Measurements from ENCODE around the gene HYAL4.
"Not testable (repeated sequence)": the region's sequence is repeated elsewhere in the genome, so short reads cannot be mapped to it uniquely, and the experiment has no call there.

Gene HYAL4

GRCh38 chr7:123823898-123824753, 20.8 kb upstream of the HYAL4 start:
- Histone ChIP-seq H3K27ac (ENCODE audit: insufficient read depth in 1 of 2, low read depth in 1 of 2, low read length in 2 of 2, poor library complexity in 1 of 2, severe bottlenecking in 2 of 2) (no peak overlapping the region), H3K4me1 (ENCODE audit: control extremely low read depth in 1 of 4, control insufficient read depth in 4 of 4, insufficient read depth in 4 of 4, low read length in 3 of 4) (no peaks in the 10 kb centered on the region), H3K4me3 (ENCODE audit: control insufficient read depth in 1 of 7, extremely low read depth in 1 of 7, insufficient read depth in 4 of 7, low read depth in 2 of 7, low read length in 6 of 7) (no peak overlapping the region), H3K36me3 (ENCODE audit: control insufficient read depth in 4 of 4, insufficient read depth in 4 of 4, low read length in 3 of 4) (no peaks in the 10 kb centered on the region), H3K27me3 (replicated peaks in 2 of 5; ENCODE audit: control insufficient read depth in 4 of 5, insufficient read depth in 5 of 5, low read length in 4 of 5) (peaks cover 0 to 2% (median 0%) of the 10 kb centered on the region in 5 experiments), H3K9me3 (ENCODE audit: control extremely low read depth in 1 of 5, control insufficient read depth in 4 of 5, insufficient read depth in 2 of 5, low read depth in 1 of 5, low read length in 4 of 5) (no peaks in the 10 kb centered on the region)
- 47% methylated on average over 3 of the region's 3 CpGs for WGBS (ENCODE audit: insufficient coverage)
- POLR2A ChIA-PET: no interaction called here
- peak in 2 of 3 donors; percentile 20 to 32 for DNase-seq
- CTCF ChIA-PET: no interaction called here

- Histone ChIP-seq H3K27ac (ENCODE audit: insufficient read depth in 1 of 2, low read depth in 1 of 2, low read length in 2 of 2, poor library complexity in 1 of 2, severe bottlenecking in 2 of 2) (no peak overlapping the region), H3K4me1 (ENCODE audit: control extremely low read depth in 1 of 4, control insufficient read depth in 4 of 4, insufficient read depth in 4 of 4, low read length in 3 of 4) (no peaks in the 10 kb centered on the region), H3K9me3 (ENCODE audit: control extremely low read depth in 1 of 5, control insufficient read depth in 4 of 5, insufficient read depth in 2 of 5, low read depth in 1 of 5, low read length in 4 of 5) (no peaks in the 10 kb centered on the region), H3K4me3 (ENCODE audit: control insufficient read depth in 1 of 7, extremely low read depth in 1 of 7, insufficient read depth in 4 of 7, low read depth in 2 of 7, low read length in 6 of 7) (no peak overlapping the region), H3K27me3 (replicated peaks in 2 of 5; ENCODE audit: control insufficient read depth in 4 of 5, insufficient read depth in 5 of 5, low read length in 4 of 5) (peaks cover 0 to 2% (median 0%) of the 10 kb centered on the region in 5 experiments), H3K36me3 (ENCODE audit: control insufficient read depth in 4 of 4, insufficient read depth in 4 of 4, low read length in 3 of 4) (no peaks in the 10 kb centered on the region)
- ChIA-PET POLR2A (no interaction called here), CTCF (no interaction called here)
- no peak for DNase-seq
- no CpG with 5 or more reads among the region's 1 CpG for WGBS (ENCODE audit: insufficient coverage)
Observed at GRCh38 chr7:123824754-123825067, 20.3 kb upstream of the HYAL4 start.

GRCh38 chr7:123828805-123829204, 16.2 kb upstream of the HYAL4 start:
- Histone ChIP-seq H3K27ac (ENCODE audit: insufficient read depth in 1 of 2, low read depth in 1 of 2, low read length in 2 of 2, poor library complexity in 1 of 2, severe bottlenecking in 2 of 2) (no peak overlapping the region), H3K9me3 (ENCODE audit: control extremely low read depth in 1 of 5, control insufficient read depth in 4 of 5, insufficient read depth in 2 of 5, low read depth in 1 of 5, low read length in 4 of 5) (no peaks in the 10 kb centered on the region), H3K36me3 (ENCODE audit: control insufficient read depth in 4 of 4, insufficient read depth in 4 of 4, low read length in 3 of 4) (no peaks in the 10 kb centered on the region), H3K4me3 (ENCODE audit: control insufficient read depth in 1 of 7, extremely low read depth in 1 of 7, insufficient read depth in 4 of 7, low read depth in 2 of 7, low read length in 6 of 7) (no peak overlapping the region), H3K27me3 (replicated peaks in 2 of 5; ENCODE audit: control insufficient read depth in 4 of 5, insufficient read depth in 5 of 5, low read length in 4 of 5) (peaks cover 0 to 2% (median 0%) of the 10 kb centered on the region in 5 experiments), H3K4me1 (ENCODE audit: control extremely low read depth in 1 of 4, control insufficient read depth in 4 of 4, insufficient read depth in 4 of 4, low read length in 3 of 4) (no peaks in the 10 kb centered on the region)
- POLR2A ChIA-PET: interaction anchor here (0.6 kb wide), 1 partner anchor 22 kb away, joined by 3 read pairs; no protein-coding TSS in a partner anchor
- 67% methylated on average over 1 of the region's 2 CpGs for WGBS (ENCODE audit: insufficient coverage)
- CTCF ChIA-PET: no interaction called here
- no peak for DNase-seq

- DNase-seq: no peak
- Histone ChIP-seq H3K4me1 (ENCODE audit: control extremely low read depth in 1 of 4, control insufficient read depth in 4 of 4, insufficient read depth in 4 of 4, low read length in 3 of 4) (no peaks in the 10 kb centered on the region), H3K27me3 (replicated peaks in 2 of 5; ENCODE audit: control insufficient read depth in 4 of 5, insufficient read depth in 5 of 5, low read length in 4 of 5) (no peaks in the 10 kb centered on the region), H3K27ac (ENCODE audit: insufficient read depth in 1 of 2, low read depth in 1 of 2, low read length in 2 of 2, poor library complexity in 1 of 2, severe bottlenecking in 2 of 2) (no peak overlapping the region), H3K4me3 (ENCODE audit: control insufficient read depth in 1 of 7, extremely low read depth in 1 of 7, insufficient read depth in 4 of 7, low read depth in 2 of 7, low read length in 6 of 7) (no peak overlapping the region), H3K36me3 (ENCODE audit: control insufficient read depth in 4 of 4, insufficient read depth in 4 of 4, low read length in 3 of 4) (no peaks in the 10 kb centered on the region), H3K9me3 (ENCODE audit: control extremely low read depth in 1 of 5, control insufficient read depth in 4 of 5, insufficient read depth in 2 of 5, low read depth in 1 of 5, low read length in 4 of 5) (peaks cover 0 to 1% (median 0%) of the 10 kb centered on the region in 5 experiments)
- CTCF ChIA-PET: no interaction called here
- POLR2A ChIA-PET: no interaction called here
- 100% methylated on average over 1 of the region's 4 CpGs for WGBS (ENCODE audit: insufficient coverage)
Observed at GRCh38 chr7:123836656-123837055, 8.3 kb upstream of the HYAL4 start.

GRCh38 chr7:123839106-123839505, 5.9 kb upstream of the HYAL4 start:
- H3K4me1 ChIP-seq (ENCODE audit: control extremely low read depth in 1 of 4, control insufficient read depth in 4 of 4, insufficient read depth in 4 of 4, low read length in 3 of 4); CTCF ChIA-PET; POLR2A ChIA-PET; H3K4me3 ChIP-seq (ENCODE audit: control insufficient read depth in 1 of 7, extremely low read depth in 1 of 7, insufficient read depth in 4 of 7, low read depth in 2 of 7, low read length in 6 of 7); H3K9me3 ChIP-seq (ENCODE audit: control extremely low read depth in 1 of 5, control insufficient read depth in 4 of 5, insufficient read depth in 2 of 5, low read depth in 1 of 5, low read length in 4 of 5); DNase-seq; H3K27ac ChIP-seq (ENCODE audit: insufficient read depth in 1 of 2, low read depth in 1 of 2, low read length in 2 of 2, poor library complexity in 1 of 2, severe bottlenecking in 2 of 2); H3K36me3 ChIP-seq (ENCODE audit: control insufficient read depth in 4 of 4, insufficient read depth in 4 of 4, low read length in 3 of 4); H3K27me3 ChIP-seq (replicated peaks in 2 of 5; ENCODE audit: control insufficient read depth in 4 of 5, insufficient read depth in 5 of 5, low read length in 4 of 5): not testable (repeated sequence)
- WGBS (ENCODE audit: insufficient coverage): no CpG with 5 or more reads among the region's 2 CpGs

- H3K9me3 ChIP-seq (ENCODE audit: control extremely low read depth in 1 of 5, control insufficient read depth in 4 of 5, insufficient read depth in 2 of 5, low read depth in 1 of 5, low read length in 4 of 5); POLR2A ChIA-PET; H3K27me3 ChIP-seq (replicated peaks in 2 of 5; ENCODE audit: control insufficient read depth in 4 of 5, insufficient read depth in 5 of 5, low read length in 4 of 5); H3K27ac ChIP-seq (ENCODE audit: insufficient read depth in 1 of 2, low read depth in 1 of 2, low read length in 2 of 2, poor library complexity in 1 of 2, severe bottlenecking in 2 of 2); DNase-seq; H3K4me3 ChIP-seq (ENCODE audit: control insufficient read depth in 1 of 7, extremely low read depth in 1 of 7, insufficient read depth in 4 of 7, low read depth in 2 of 7, low read length in 6 of 7); H3K36me3 ChIP-seq (ENCODE audit: control insufficient read depth in 4 of 4, insufficient read depth in 4 of 4, low read length in 3 of 4); H3K4me1 ChIP-seq (ENCODE audit: control extremely low read depth in 1 of 4, control insufficient read depth in 4 of 4, insufficient read depth in 4 of 4, low read length in 3 of 4): not testable (repeated sequence)
- WGBS (ENCODE audit: insufficient coverage): 100% methylated on average over 7 of the region's 7 CpGs
- CTCF ChIA-PET: interaction anchor here (1.3 kb wide), 1 partner anchor 21 kb away, joined by 3 read pairs; no protein-coding TSS in a partner anchor
Observed at GRCh38 chr7:123844142-123844541, 827 bp upstream of the HYAL4 start.

- Histone ChIP-seq H3K27me3 (replicated peaks in 2 of 5; ENCODE audit: control insufficient read depth in 4 of 5, insufficient read depth in 5 of 5, low read length in 4 of 5) (no peaks in the 10 kb centered on the region), H3K27ac (ENCODE audit: insufficient read depth in 1 of 2, low read depth in 1 of 2, low read length in 2 of 2, poor library complexity in 1 of 2, severe bottlenecking in 2 of 2) (no peak overlapping the region), H3K9me3 (ENCODE audit: control extremely low read depth in 1 of 5, control insufficient read depth in 4 of 5, insufficient read depth in 2 of 5, low read depth in 1 of 5, low read length in 4 of 5) (no peaks in the 10 kb centered on the region), H3K4me1 (ENCODE audit: control extremely low read depth in 1 of 4, control insufficient read depth in 4 of 4, insufficient read depth in 4 of 4, low read length in 3 of 4) (no peaks in the 10 kb centered on the region), H3K36me3 (ENCODE audit: control insufficient read depth in 4 of 4, insufficient read depth in 4 of 4, low read length in 3 of 4) (no peaks in the 10 kb centered on the region), H3K4me3 (ENCODE audit: control insufficient read depth in 1 of 7, extremely low read depth in 1 of 7, insufficient read depth in 4 of 7, low read depth in 2 of 7, low read length in 6 of 7) (no peak overlapping the region)
- DNase-seq: no peak
- POLR2A ChIA-PET: no interaction called here
- WGBS (ENCODE audit: insufficient coverage): 0% methylated on average over 1 of the region's 1 CpG
- CTCF ChIA-PET: interaction anchor here (1.5 kb wide), 1 partner anchor 19 kb away, joined by 5 read pairs; no protein-coding TSS in a partner anchor
Observed at GRCh38 chr7:123845823-123846216, 851 bp downstream of the HYAL4 start.
